Chondrocyte (in vitro differentiated cells): ENCODE measurements around the gene ACVR2B. TPM values are rescaled to one million over a fixed set of nuclear protein-coding genes. Genes with fewer than 3 reads are reported as not detected.
"Not testable (repeated sequence)": the region's sequence is repeated elsewhere in the genome, so short reads cannot be mapped to it uniquely, and the experiment has no call there.

Experiments used
- DNase-seq: peaks from one replicate; pipeline ENCODE4 v3.0.0; 2021; ENCODE audit warnings: mixed read lengths, low spot score
- H3K27ac Mint-ChIP-seq: one replicate; pipeline ENCODE4 v1.8.0; 2021; ENCODE audit warnings: mild to moderate bottlenecking, moderate library complexity, mixed read lengths; ENCODE audit not compliant: unreplicated experiment
- H3K27me3 Mint-ChIP-seq: 2 replicates; pipeline ENCODE4 v1.8.0; 2021; ENCODE audit warnings: low read depth, mixed read lengths
- H3K36me3 Mint-ChIP-seq: 2 replicates; pipeline ENCODE4 v1.8.0; 2021; ENCODE audit warnings: low read depth, mixed read lengths
- H3K4me1 Mint-ChIP-seq: 2 replicates; pipeline ENCODE4 v1.8.0; 2021; ENCODE audit warnings: low read depth, mild to moderate bottlenecking, mixed read lengths
- H3K4me3 Mint-ChIP-seq: one replicate; pipeline ENCODE4 v1.8.0; 2021; ENCODE audit warnings: mild to moderate bottlenecking, moderate library complexity, mixed read lengths; ENCODE audit not compliant: unreplicated experiment
- H3K9me3 Mint-ChIP-seq: 2 replicates; pipeline ENCODE4 v1.8.0; 2021; ENCODE audit warnings: low read depth, mixed read lengths
- CTCF ChIP-seq: fragments of 200-600 bp; sonication (generic); IDR thresholded peaks from 2 replicates; pipeline ENCODE4 v1.5.0; 2021; ENCODE audit warnings: antibody characterized with exemption, mild to moderate bottlenecking, moderate library complexity
- total RNA-seq: library from RNA; stranded (reverse); gene quantifications from 3 replicates; pipeline ENCODE4 v1.2.1, GENCODE V29; 2021

Gene ACVR2B
- total RNA-seq, 1 donor from 2014 or later = 4.3 TPM

- not testable (repeated sequence) for DNase-seq, H3K27ac Mint-ChIP-seq, H3K36me3 Mint-ChIP-seq, H3K27me3 Mint-ChIP-seq, H3K4me3 Mint-ChIP-seq, H3K4me1 Mint-ChIP-seq
- H3K9me3 Mint-ChIP-seq = peaks cover 42% of the 10 kb centered on the region
Observed at GRCh38 chr3:38438436-38439069, 15.1 kb upstream of the ACVR2B start.

GRCh38 chr3:38443205-38443604 lies 10.5 kb upstream of the ACVR2B start:
- H3K9me3 Mint-ChIP-seq = peaks cover 14% of the 10 kb centered on the region
- H3K4me1 Mint-ChIP-seq, H3K27ac Mint-ChIP-seq: not testable (repeated sequence)

GRCh38 chr3:38446085-38446686 lies 7.5 kb upstream of the ACVR2B start:
- no peak for TF ChIP-seq CTCF
- no peaks in the 10 kb centered on the region for H3K27me3 Mint-ChIP-seq
- DNase-seq = no peak
- no peaks in the 10 kb centered on the region for H3K4me1 Mint-ChIP-seq
- H3K4me3 Mint-ChIP-seq = no peak overlapping the region
- H3K9me3 Mint-ChIP-seq = peaks cover 9% of the 10 kb centered on the region
- H3K27ac Mint-ChIP-seq = no peak overlapping the region
- no peaks in the 10 kb centered on the region for H3K36me3 Mint-ChIP-seq

More at GRCh38 chr3:38443205-38443604, 10.5 kb upstream of the ACVR2B start:
- not testable (repeated sequence) for H3K4me3 Mint-ChIP-seq, H3K27me3 Mint-ChIP-seq, DNase-seq, H3K36me3 Mint-ChIP-seq

GRCh38 chr3:38446812-38447211 lies 6.9 kb upstream of the ACVR2B start:
- H3K36me3 Mint-ChIP-seq = no peaks in the 10 kb centered on the region
- H3K27ac Mint-ChIP-seq = no peak overlapping the region

GRCh38 chr3:38450853-38451252 lies 2.8 kb upstream of the ACVR2B start:
- TF ChIP-seq CTCF = no peak
- no peak for DNase-seq
- H3K4me3 Mint-ChIP-seq = no peak overlapping the region
- H3K27ac Mint-ChIP-seq = no peak overlapping the region
- no peaks in the 10 kb centered on the region for H3K27me3 Mint-ChIP-seq
- no peaks in the 10 kb centered on the region for H3K36me3 Mint-ChIP-seq
- peaks cover 9% of the 10 kb centered on the region for H3K9me3 Mint-ChIP-seq
- H3K4me1 Mint-ChIP-seq = peaks cover 5% of the 10 kb centered on the region

More at GRCh38 chr3:38446812-38447211, 6.9 kb upstream of the ACVR2B start:
- TF ChIP-seq CTCF = no peak
- peaks cover 9% of the 10 kb centered on the region for H3K9me3 Mint-ChIP-seq
- no peak for DNase-seq
- H3K4me3 Mint-ChIP-seq = no peak overlapping the region
- H3K27me3 Mint-ChIP-seq = no peaks in the 10 kb centered on the region
- H3K4me1 Mint-ChIP-seq = no peaks in the 10 kb centered on the region

GRCh38 chr3:38453913-38454177 lies 155 bp downstream of the ACVR2B start:
- Mint-ChIP-seq H3K27ac (no peak overlapping the region), H3K36me3 (no peaks in the 10 kb centered on the region), H3K4me3 (peak overlapping the region; percentile 97), H3K9me3 (peaks cover 5% of the 10 kb centered on the region), H3K4me1 (peaks cover 16% of the 10 kb centered on the region), H3K27me3 (no peaks in the 10 kb centered on the region)
- no peak for DNase-seq
- no peak for TF ChIP-seq CTCF
